ENCODE data around the gene GLIS1.

GRCh38 chr1:53603431-53603830, 135.5 kb downstream of the GLIS1 start:
- no peak for TF ChIP-seq GATA2 (IDR thresholded peaks at IDR 0.05; ENCODE audit: low read depth, low read length)
- no peak for TF ChIP-seq GATA3 (IDR thresholded peaks at IDR 0.05; ENCODE audit: low read depth, low read length)

Data from SH-SY5Y (cell line).